Muscle of leg (tissue), 11 donors: Measurements from ENCODE around the gene USP38. TPM values are rescaled to one million over a fixed set of nuclear protein-coding genes. Genes with fewer than 3 reads are reported as not detected.
A peak's percentile ranks its signal among the peaks of the same experiment; 100 is the strongest.

Experiments used
- DNase-seq: peaks from one replicate; pipeline ENCODE4 v3.0.0; 2013
- H3K27ac ChIP-seq: one replicate; pipeline ENCODE4 v1.5.1; 2013; ENCODE audit warnings: mild to moderate bottlenecking, low read length, control low read depth
- H3K27me3 ChIP-seq: one replicate; pipeline ENCODE4 v1.6.1; 2013; ENCODE audit warnings: low read length; ENCODE audit not compliant: control insufficient read depth, insufficient read depth
- H3K36me3 ChIP-seq: one replicate; pipeline ENCODE4 v1.6.1; 2013; ENCODE audit warnings: low read length; ENCODE audit not compliant: control insufficient read depth, insufficient read depth
- H3K4me1 ChIP-seq: one replicate; pipeline ENCODE4 v1.6.1; 2013; ENCODE audit warnings: low read length; ENCODE audit not compliant: control insufficient read depth, insufficient read depth
- H3K4me3 ChIP-seq: one replicate; pipeline ENCODE4 v1.5.1; 2013; ENCODE audit warnings: low read length, control low read depth
- H3K9me3 ChIP-seq: replicated peaks from 2 replicates; pipeline ENCODE4 v1.6.1; 2013; ENCODE audit warnings: low read depth, low read length; ENCODE audit not compliant: control insufficient read depth
- WGBS: methylation state at CpG from one replicate; pipeline ENCODE4 v1.1.5; 2013; ENCODE audit warnings: missing lambda C conversion rate; ENCODE audit not compliant: insufficient coverage; 5-methylcytosine and 5-hydroxymethylcytosine counted together
- polyA plus RNA-seq, 8 donors: library from polyadenylated mRNA; unstranded; fragments of 120-200 nt; gene quantifications; one replicate each; pipeline versions ENCODE4 v1.2.1 to v1.2.3, GENCODE V29; 2013; ENCODE audit warnings: inconsistent platforms in 1 of 8, low replicate concordance in 1 of 8; ENCODE audit not compliant: insufficient read length in 8 of 8, insufficient read depth in 1 of 8
- total RNA-seq: library from RNA; stranded (reverse); fragments of 120-200 nt; gene quantifications from one replicate; pipeline ENCODE4 v1.2.4, GENCODE V29; 2013

USP38 gene
- total and polyA plus RNA-seq, 9 donors = 13.2 to 18.8 (median 16.1) TPM

GRCh38 chr4:143240939-143241679, 56.4 kb downstream of the USP38 start:
- Histone ChIP-seq H3K4me3 (no peak overlapping the region), H3K4me1 (no peaks in the 10 kb centered on the region), H3K27me3 (no peaks in the 10 kb centered on the region), H3K9me3 (no peaks in the 10 kb centered on the region), H3K36me3 (no peaks in the 10 kb centered on the region), H3K27ac (no peak overlapping the region)
- no CpG with 5 or more reads among the region's 1 CpG for WGBS
- peak; percentile 43 for DNase-seq

DNA sequence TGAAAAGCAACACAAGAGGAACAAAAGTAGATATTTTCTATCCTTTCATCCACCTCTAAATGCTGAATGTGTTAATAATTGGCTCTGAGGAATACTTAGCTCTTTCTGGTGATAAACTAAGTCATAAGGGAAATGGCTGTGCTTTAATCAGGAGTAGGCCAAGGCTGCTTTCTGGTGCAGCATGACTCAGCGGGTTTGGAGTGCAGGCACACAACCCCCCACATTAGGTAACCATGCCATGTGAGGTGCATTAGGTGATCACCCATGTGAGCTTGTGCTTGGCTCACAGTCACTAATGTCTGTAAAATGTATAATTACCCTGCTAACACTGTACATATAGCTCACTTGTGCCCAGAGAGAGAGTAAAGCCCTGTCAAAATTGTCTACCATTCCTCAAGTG, 57.2 kb downstream of the USP38 start:
- H3K27me3 ChIP-seq = no peaks in the 10 kb centered on the region
- no peaks in the 10 kb centered on the region for H3K4me1 ChIP-seq
- no peaks in the 10 kb centered on the region for H3K36me3 ChIP-seq
- no peaks in the 10 kb centered on the region for H3K9me3 ChIP-seq
- H3K4me3 ChIP-seq = no peak overlapping the region
- no peak for DNase-seq
- 100% methylated on average over 1 of the region's 1 CpG for WGBS
- H3K27ac ChIP-seq = no peak overlapping the region

- DNase-seq = no peak
- Histone ChIP-seq H3K4me3 (no peak overlapping the region), H3K36me3 (no peaks in the 10 kb centered on the region), H3K27ac (no peak overlapping the region), H3K9me3 (no peaks in the 10 kb centered on the region), H3K27me3 (no peaks in the 10 kb centered on the region), H3K4me1 (no peaks in the 10 kb centered on the region)
- no CpG with 5 or more reads among the region's 2 CpGs for WGBS
Observed at GRCh38 chr4:143243041-143243440, 58.3 kb downstream of the USP38 start.

GRCh38 chr4:143246977-143247376, 62.3 kb downstream of the USP38 start:
- Histone ChIP-seq H3K27ac (no peak overlapping the region), H3K4me1 (no peaks in the 10 kb centered on the region), H3K9me3 (no peaks in the 10 kb centered on the region), H3K4me3 (no peak overlapping the region), H3K36me3 (no peaks in the 10 kb centered on the region), H3K27me3 (no peaks in the 10 kb centered on the region)
- no peak for DNase-seq
- 80% methylated on average over 1 of the region's 4 CpGs for WGBS

GRCh38 chr4:143247866-143248265, 63.1 kb downstream of the USP38 start:
- Histone ChIP-seq H3K27ac (no peak overlapping the region), H3K4me3 (no peak overlapping the region), H3K27me3 (no peaks in the 10 kb centered on the region), H3K9me3 (no peaks in the 10 kb centered on the region), H3K4me1 (no peaks in the 10 kb centered on the region), H3K36me3 (no peaks in the 10 kb centered on the region)
- WGBS = 80% methylated on average over 1 of the region's 2 CpGs
- DNase-seq = no peak

GRCh38 chr4:143248827-143249226, 64.1 kb downstream of the USP38 start:
- Histone ChIP-seq H3K4me3 (no peak overlapping the region), H3K4me1 (no peaks in the 10 kb centered on the region), H3K27ac (no peak overlapping the region), H3K9me3 (no peaks in the 10 kb centered on the region), H3K27me3 (no peaks in the 10 kb centered on the region), H3K36me3 (no peaks in the 10 kb centered on the region)
- 100% methylated on average over 2 of the region's 4 CpGs for WGBS
- no peak for DNase-seq

DNA sequence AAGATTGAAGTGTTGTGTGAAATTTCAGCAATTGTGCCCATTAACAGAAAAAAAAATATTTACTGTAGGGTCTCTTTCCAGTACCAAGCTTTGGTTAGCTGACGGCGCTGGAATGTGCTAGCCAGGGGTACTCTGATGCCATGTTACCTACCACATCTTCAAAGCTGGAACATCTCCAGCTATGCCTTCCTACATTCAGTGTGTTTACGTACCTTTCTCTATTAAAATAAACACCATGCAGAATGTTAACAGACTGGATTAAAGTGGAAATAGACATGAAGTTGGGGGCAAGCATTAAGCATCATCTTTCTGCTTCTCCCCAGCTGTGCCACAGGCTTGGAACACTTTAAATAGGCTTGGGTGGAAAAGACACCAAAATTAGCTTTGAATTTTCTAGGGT, 65.9 kb downstream of the USP38 start:
- DNase-seq = no peak
- Histone ChIP-seq H3K4me1 (no peaks in the 10 kb centered on the region), H3K27ac (no peak overlapping the region), H3K9me3 (no peaks in the 10 kb centered on the region), H3K4me3 (no peak overlapping the region), H3K27me3 (no peaks in the 10 kb centered on the region), H3K36me3 (no peaks in the 10 kb centered on the region)
- 100% methylated on average over 2 of the region's 3 CpGs for WGBS

DNA sequence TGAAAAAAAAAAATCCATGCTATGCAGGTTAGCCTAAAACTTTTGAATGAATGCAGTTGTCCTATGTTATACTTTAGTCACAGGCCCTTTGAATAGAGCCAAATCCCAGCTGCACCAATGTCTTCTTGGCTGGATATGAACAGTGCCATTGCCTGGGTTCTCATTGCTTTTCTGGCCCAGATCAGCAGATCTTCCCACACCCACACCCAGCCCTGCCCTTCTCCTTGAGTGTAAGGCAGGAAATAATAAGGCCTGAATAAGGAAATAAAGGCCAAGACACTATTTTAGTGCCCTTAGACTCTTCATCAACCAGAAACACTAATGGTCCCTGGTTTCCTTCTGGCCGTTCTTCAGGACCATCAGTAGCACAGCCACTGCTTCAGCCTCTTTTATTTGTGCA, 66.6 kb downstream of the USP38 start:
- no peaks in the 10 kb centered on the region for H3K36me3 ChIP-seq
- no peak overlapping the region for H3K27ac ChIP-seq
- WGBS = no CpG with 5 or more reads among the region's 1 CpG
- H3K9me3 ChIP-seq = no peaks in the 10 kb centered on the region
- H3K4me1 ChIP-seq = no peaks in the 10 kb centered on the region
- H3K4me3 ChIP-seq = no peak overlapping the region
- DNase-seq = no peak
- no peaks in the 10 kb centered on the region for H3K27me3 ChIP-seq

- no peak for DNase-seq
- Histone ChIP-seq H3K27me3 (no peaks in the 10 kb centered on the region), H3K9me3 (no peaks in the 10 kb centered on the region), H3K36me3 (no peaks in the 10 kb centered on the region), H3K27ac (no peak overlapping the region), H3K4me3 (no peak overlapping the region), H3K4me1 (no peaks in the 10 kb centered on the region)
- no CpG with 5 or more reads among the region's 1 CpG for WGBS
Observed at GRCh38 chr4:143251779-143252178, 67.1 kb downstream of the USP38 start.

DNA sequence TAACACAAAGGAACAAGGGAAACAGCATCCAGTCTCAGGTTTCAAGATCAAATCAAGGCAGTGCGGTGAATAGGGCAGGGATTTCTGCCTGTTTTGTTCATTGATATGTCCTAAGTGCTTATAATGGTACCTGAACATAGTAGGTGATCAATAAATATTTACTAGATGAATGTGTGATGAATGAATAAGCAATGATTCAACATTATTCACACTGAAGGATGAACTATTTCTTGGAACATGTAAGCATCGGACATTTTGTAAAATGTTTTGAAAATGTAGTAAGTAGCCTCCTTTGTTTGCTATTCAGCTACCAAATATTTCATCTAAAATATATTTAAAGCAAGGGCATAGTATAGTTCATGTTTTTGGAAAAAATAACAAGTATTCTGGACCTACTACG, 67.8 kb downstream of the USP38 start:
- Histone ChIP-seq H3K9me3 (no peaks in the 10 kb centered on the region), H3K27me3 (no peaks in the 10 kb centered on the region), H3K4me1 (no peaks in the 10 kb centered on the region), H3K36me3 (no peaks in the 10 kb centered on the region), H3K4me3 (no peak overlapping the region), H3K27ac (no peak overlapping the region)
- no peak for DNase-seq
- 83% methylated on average over 1 of the region's 3 CpGs for WGBS

GRCh38 chr4:143253166-143253565, 68.4 kb downstream of the USP38 start:
- H3K36me3 ChIP-seq = no peaks in the 10 kb centered on the region
- H3K4me3 ChIP-seq = no peak overlapping the region
- H3K27ac ChIP-seq = no peak overlapping the region
- no peaks in the 10 kb centered on the region for H3K27me3 ChIP-seq
- no peak for DNase-seq
- no peaks in the 10 kb centered on the region for H3K4me1 ChIP-seq
- H3K9me3 ChIP-seq = no peaks in the 10 kb centered on the region
- 91% methylated on average over 1 of the region's 2 CpGs for WGBS
